ENCODE results near the gene RASA2. TPM values are rescaled to one million over a fixed set of nuclear protein-coding genes. Genes with fewer than 3 reads are reported as not detected.

Gene RASA2
- total and polyA plus RNA-seq, 9 of the 15 experiments (the other 6 are each of a cell fraction or from before 2014, with no cell fraction given): 2.0 to 12.8 (median 9.5) TPM

GRCh38 chr3:141454906-141455602 lies 31.8 kb upstream of the RASA2 start (continued):
- TF ChIP-seq CREM (IDR thresholded peaks at IDR 0.05; ENCODE audit: low read depth): peak; percentile 66
- TF ChIP-seq MAZ (CRISPR knock-in tag; conservative IDR thresholded peaks at IDR 0.05 in 1 of 2, IDR thresholded peaks at IDR 0.05 in 1 of 2): no peak
- no peak for TF ChIP-seq POLR3A (IDR thresholded peaks at IDR 0.05; ENCODE audit: borderline replicate concordance, extremely low read depth, insufficient read depth, insufficient read length)
- TF ChIP-seq PHB2 (IDR thresholded peaks at IDR 0.05; ENCODE audit: low read depth): no peak
- no peak; a peak in 1 of 4 replicates for TF ChIP-seq TBL1XR1 (IDR thresholded peaks at IDR 0.05; ENCODE audit: low read length in 2 of 2)
- peak; percentile 6 for TF ChIP-seq TBP (optimal IDR thresholded peaks at IDR 0.05; ENCODE audit: low read depth, low read length)
- no peak for TF ChIP-seq ILF3 (IDR thresholded peaks at IDR 0.05; ENCODE audit: borderline replicate concordance)
- no peak for TF ChIP-seq KHSRP (IDR thresholded peaks at IDR 0.05)
- no peak for TF ChIP-seq SMAD2 (IDR thresholded peaks at IDR 0.05; ENCODE audit: low read depth, low read length)
- no peak for TF ChIP-seq ZNF449 (CRISPR knock-in tag; IDR thresholded peaks at IDR 0.05)
- TF ChIP-seq U2AF2 (optimal IDR thresholded peaks at IDR 0.05; ENCODE audit: low read depth, low read length): no peak
- no peak for TF ChIP-seq SNAPC5 (CRISPR knock-in tag; IDR thresholded peaks at IDR 0.05)
- peak; percentile 72 to 80 (median 79) for TF ChIP-seq CTCF (IDR thresholded peaks at IDR 0.05 in 2 of 3, conservative IDR thresholded peaks at IDR 0.05 in 1 of 3; ENCODE audit: insufficient read depth in 2 of 3, low read depth in 1 of 3, low read length in 3 of 3)
- TF ChIP-seq, protein P1, sequence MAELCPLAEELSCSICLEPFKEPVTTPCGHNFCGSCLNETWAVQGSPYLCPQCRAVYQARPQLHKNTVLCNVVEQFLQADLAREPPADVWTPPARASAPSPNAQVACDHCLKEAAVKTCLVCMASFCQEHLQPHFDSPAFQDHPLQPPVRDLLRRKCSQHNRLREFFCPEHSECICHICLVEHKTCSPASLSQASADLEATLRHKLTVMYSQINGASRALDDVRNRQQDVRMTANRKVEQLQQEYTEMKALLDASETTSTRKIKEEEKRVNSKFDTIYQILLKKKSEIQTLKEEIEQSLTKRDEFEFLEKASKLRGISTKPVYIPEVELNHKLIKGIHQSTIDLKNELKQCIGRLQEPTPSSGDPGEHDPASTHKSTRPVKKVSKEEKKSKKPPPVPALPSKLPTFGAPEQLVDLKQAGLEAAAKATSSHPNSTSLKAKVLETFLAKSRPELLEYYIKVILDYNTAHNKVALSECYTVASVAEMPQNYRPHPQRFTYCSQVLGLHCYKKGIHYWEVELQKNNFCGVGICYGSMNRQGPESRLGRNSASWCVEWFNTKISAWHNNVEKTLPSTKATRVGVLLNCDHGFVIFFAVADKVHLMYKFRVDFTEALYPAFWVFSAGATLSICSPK (IDR thresholded peaks at IDR 0.05; ENCODE audit: borderline replicate concordance): no peak
- TF ChIP-seq ZBTB43 (CRISPR knock-in tag; IDR thresholded peaks at IDR 0.05): no peak
- no peak for TF ChIP-seq NCOA1 (IDR thresholded peaks at IDR 0.05; ENCODE audit: low read depth)
- no peak for TF ChIP-seq PURB (CRISPR knock-in tag; IDR thresholded peaks at IDR 0.05; ENCODE audit: low read depth)
- TF ChIP-seq ZNF277 (CRISPR knock-in tag; IDR thresholded peaks at IDR 0.05; ENCODE audit: borderline replicate concordance): no peak
- TF ChIP-seq CTBP1 (IDR thresholded peaks at IDR 0.05; ENCODE audit: borderline replicate concordance): no peak
- peak; percentile 50 for TF ChIP-seq NFE2 (IDR thresholded peaks at IDR 0.05; ENCODE audit: low read depth)
- no peak for TF ChIP-seq ESRRA (IDR thresholded peaks at IDR 0.05; ENCODE audit: borderline replicate concordance, low read depth)

All from K562 (cell line).